GM23338 (cell line): ENCODE data around the gene PAQR6. TPM values are rescaled to one million over a fixed set of nuclear protein-coding genes. Genes with fewer than 3 reads are reported as not detected.

Source experiments
- ATAC-seq: fragments of 200-7000 bp; cut with Tn5 transposase; 3 replicates; pipeline ENCODE4 v1.9.1; 2020
- DNase-seq: peaks from one replicate; pipeline ENCODE4 v3.0.0-alpha.2; 2015; ENCODE audit warnings: low spot score
- H2AFZ ChIP-seq: fragments of 200-600 bp; sonication (generic); 2 replicates; pipeline ENCODE4 v1.8.0; 2016; ENCODE audit warnings: antibody characterized with exemption, mild to moderate bottlenecking, moderate library complexity
- H3F3A ChIP-seq: fragments of 200-600 bp; sonication (generic); replicated peaks from 2 replicates; pipeline ENCODE4 v1.8.0; 2017; ENCODE audit warnings: antibody characterized with exemption, mixed run types, low read depth
- H3K27ac ChIP-seq: fragments of 200-600 bp; sonication (generic); 2 replicates; pipeline ENCODE4 v1.6.1; 2016; ENCODE audit warnings: low read depth
- H3K27me3 ChIP-seq: fragments of 200-600 bp; sonication (generic); 2 replicates; pipeline ENCODE4 v1.8.0; 2016; ENCODE audit warnings: mild to moderate bottlenecking, mixed run types, moderate library complexity; ENCODE audit not compliant: insufficient read depth
- H3K36me3 ChIP-seq: fragments of 200-600 bp; sonication (generic); 2 replicates; pipeline ENCODE4 v1.8.0; 2016; ENCODE audit warnings: mild to moderate bottlenecking; ENCODE audit not compliant: insufficient read depth
- H3K4me1 ChIP-seq: fragments of 200-600 bp; sonication (generic); 2 replicates; pipeline ENCODE4 v1.8.0; 2016; ENCODE audit warnings: mild to moderate bottlenecking, moderate library complexity; ENCODE audit not compliant: insufficient read depth
- H3K4me2 ChIP-seq: fragments of 200-600 bp; sonication (generic); 2 replicates; pipeline ENCODE4 v1.7.1; 2017; ENCODE audit warnings: mixed run types
- H3K4me3 ChIP-seq: fragments of 200-600 bp; sonication (generic); 2 replicates; pipeline ENCODE4 v1.6.1; 2016; ENCODE audit warnings: mixed run types
- H3K79me2 ChIP-seq: fragments of 200-600 bp; sonication (generic); replicated peaks from 2 replicates; pipeline ENCODE4 v1.8.0; 2017; ENCODE audit warnings: mild to moderate bottlenecking; ENCODE audit not compliant: insufficient read depth
- H3K9me2 ChIP-seq: fragments of 200-600 bp; sonication (generic); 2 replicates; pipeline ENCODE4 v1.8.0; 2017; ENCODE audit not compliant: insufficient read depth
- H4K20me1 ChIP-seq: fragments of 200-600 bp; sonication (generic); replicated peaks from 2 replicates; pipeline ENCODE4 v1.8.0; 2017; ENCODE audit warnings: mild to moderate bottlenecking; ENCODE audit not compliant: insufficient read depth
- H3K27ac Mint-ChIP-seq: 2 replicates; pipeline ENCODE4 v1.8.0; 2020; ENCODE audit warnings: inconsistent platforms, mild to moderate bottlenecking, moderate library complexity, mixed read lengths
- H3K27me3 Mint-ChIP-seq: 3 replicates; pipeline ENCODE4 v1.8.0; 2022; ENCODE audit warnings: low read depth, mild to moderate bottlenecking, moderate library complexity, mixed read lengths, inconsistent platforms; ENCODE audit not compliant: insufficient read depth, poor library complexity
- H3K36me3 Mint-ChIP-seq: 3 replicates; pipeline ENCODE4 v1.8.0; 2021; ENCODE audit warnings: low read depth, mild to moderate bottlenecking, inconsistent platforms, moderate library complexity, mixed read lengths
- H3K4me1 Mint-ChIP-seq: 3 replicates; pipeline ENCODE4 v1.8.0; 2020; ENCODE audit warnings: mild to moderate bottlenecking, inconsistent platforms, mixed read lengths
- H3K4me3 Mint-ChIP-seq: 3 replicates; pipeline ENCODE4 v1.8.0; 2021; ENCODE audit warnings: moderate library complexity, mild to moderate bottlenecking, inconsistent platforms, mixed read lengths
- H3K9me3 Mint-ChIP-seq: 3 replicates; pipeline ENCODE4 v1.8.0; 2020; ENCODE audit warnings: moderate library complexity, mild to moderate bottlenecking, inconsistent platforms, mixed read lengths
- NANOG ChIP-seq: IDR thresholded peaks from 2 replicates; pipeline ENCODE4 v1.6.1; 2016; ENCODE audit warnings: antibody characterized with exemption, borderline replicate concordance
- POLR2AphosphoS5 ChIP-seq: IDR thresholded peaks from 2 replicates; pipeline ENCODE4 v1.6.1; 2016; ENCODE audit warnings: antibody characterized with exemption, low read depth
- ZNF462 ChIP-seq: fragments of 250-450 bp; sonication (Bioruptor Pico); IDR thresholded peaks from 2 replicates; pipeline ENCODE4 v1.5.0; 2020; ENCODE audit warnings: mild to moderate bottlenecking, moderate library complexity
- polyA plus RNA-seq: library from polyadenylated mRNA; unstranded; fragments of >200 nt; fragmentation: Nextera tagmentation; extraction: Ambion mirVana; gene quantifications from 2 replicates; pipeline ENCODE4 v1.2.1, GENCODE V29; 2016
- total RNA-seq: library from RNA; depleted of rRNA; stranded (reverse); fragments of >200 nt; shearing (Covaris generic); gene quantifications from 2 replicates; pipeline ENCODE4 v1.2.3, GENCODE V29; 2014

Gene PAQR6
- total and polyA plus RNA-seq, 2 experiments from 2014 or later, result 2.4 to 4.2 TPM

- TF ChIP-seq POLR2AphosphoS5, result no peak
Observed at GRCh38 chr1:156248323-156248683, 447 bp upstream of the PAQR6 start (continued).

GRCh38 chr1:156246781-156247459 is 936 bp downstream of the PAQR6 start:
- Histone ChIP-seq H3K4me3 (no peak overlapping the region), H3K4me2 (0 out of 2 replicates have a peak overlapping the region, but pooled peaks have one; percentile 91), H3K27ac (no peak overlapping the region), H3K9me2 (no peaks in the 10 kb centered on the region), H4K20me1 (no peaks in the 10 kb centered on the region), H2AFZ (no peak overlapping the region), H3K4me1 (peaks cover 33% of the 10 kb centered on the region), H3F3A (peaks cover 13% of the 10 kb centered on the region), H3K36me3 (peaks cover 2% of the 10 kb centered on the region; the same call in 1 of the 2 replicates), H3K79me2 (no peaks in the 10 kb centered on the region), H3K27me3 (no peaks in the 10 kb centered on the region)
- peak; percentile 5 for ATAC-seq
- peak; percentile 56 for DNase-seq
- Mint-ChIP-seq H3K27ac (no peak overlapping the region), H3K4me3 (no peak overlapping the region), H3K36me3 (peaks cover 26% of the 10 kb centered on the region), H3K9me3 (no peaks in the 10 kb centered on the region), H3K27me3 (peaks cover 17% of the 10 kb centered on the region), H3K4me1 (peaks cover 34% of the 10 kb centered on the region)
- no peak for TF ChIP-seq ZNF462 (CRISPR knock-in tag)
- no peak for TF ChIP-seq NANOG
